ENCODE results near the gene INPP5A. TPM values are rescaled to one million over a fixed set of nuclear protein-coding genes. Genes with fewer than 3 reads are reported as not detected.

INPP5A gene
- total and polyA plus RNA-seq, 9 of the 15 experiments (the other 6 are each of a cell fraction or from before 2014, with no cell fraction given): 0.66 to 11.6 (median 7.7) TPM

DNA sequence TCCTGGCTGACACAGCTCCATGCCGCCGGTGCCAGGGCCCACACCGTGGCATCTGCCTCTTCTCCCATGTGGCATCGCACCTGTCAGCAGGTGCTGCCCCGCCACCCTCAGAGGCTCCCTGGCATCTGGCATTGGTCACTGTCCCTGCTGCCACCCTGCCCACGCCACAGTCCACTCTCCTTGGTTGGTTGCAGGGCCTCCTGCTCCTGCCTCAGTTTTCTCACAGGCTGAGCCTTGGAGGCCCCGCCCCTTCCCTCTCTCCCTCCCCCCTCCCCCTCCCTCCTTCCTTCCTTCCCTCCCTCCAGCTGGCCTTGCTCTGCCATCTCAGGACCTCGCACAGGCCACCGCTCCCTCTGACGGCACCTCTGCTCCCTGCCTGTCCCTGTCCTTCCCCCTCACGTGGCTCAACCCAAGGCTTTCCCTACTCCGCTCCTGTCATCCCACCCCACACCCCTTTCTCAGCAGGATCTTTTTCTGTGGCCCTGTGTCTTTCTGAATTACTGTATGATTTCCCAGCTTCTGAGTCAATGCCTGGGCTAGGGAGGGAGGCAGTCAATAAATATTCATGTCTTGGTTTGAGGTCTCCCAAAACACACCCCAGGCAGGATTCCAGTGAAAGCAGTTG is 87.4 kb downstream of the INPP5A start:
- Histone ChIP-seq H3K4me1 (replicated peaks in 1 of 2; ENCODE audit: control insufficient read depth in 2 of 2, insufficient read depth in 2 of 2, low read length in 2 of 2) (peaks cover 11 to 21% of the 10 kb centered on the region in 2 experiments; a peak in 4 of 5 replicates), H3K4me2 (ENCODE audit: insufficient read depth, low read length) (no peak overlapping the region), H3K27me3 (ENCODE audit: control insufficient read depth in 2 of 2, insufficient read depth in 2 of 2, low read length in 2 of 2) (peaks cover 0 to 21% of the 10 kb centered on the region in 2 experiments; a peak in 3 of 5 replicates), H4K20me1 (replicated peaks; ENCODE audit: control insufficient read depth, insufficient read depth, low read length) (peaks cover 36% of the 10 kb centered on the region), H2AFZ (ENCODE audit: low read depth, low read length) (no peak overlapping the region), H3K9me1 (ENCODE audit: control insufficient read depth, insufficient read depth, low read length) (peaks cover 3% of the 10 kb centered on the region), H3K9ac (ENCODE audit: insufficient read depth in 1 of 2, low read depth in 2 of 2, low read length in 2 of 2) (no peak overlapping the region), H3K9me3 (replicated peaks; ENCODE audit: control insufficient read depth, insufficient read depth, low read depth, low read length) (no peaks in the 10 kb centered on the region), H3K36me3 (ENCODE audit: control insufficient read depth, insufficient read depth, low read length) (no peaks in the 10 kb centered on the region), H3K79me2 (ENCODE audit: control insufficient read depth, insufficient read depth, low read length) (no peaks in the 10 kb centered on the region), H3K4me3 (no peak overlapping the region), H3K27ac (ENCODE audit: extremely low read depth, low read depth, low read length) (no peak overlapping the region)
- FAIRE-seq (no peak), DNase-seq (ENCODE audit: extremely low read depth in 1 of 4, low spot score in 3 of 4) (no peak), ATAC-seq (no peak)
- 17% methylated on average over 1 of the region's 12 CpGs for WGBS (ENCODE audit: insufficient coverage, low coverage, missing lambda C conversion rate)
- ChIA-PET CTCF (ENCODE audit: low intra/inter-chr PET ratio) (no interaction called here), POLR2A (interaction anchor here (0.9 kb wide), 1 partner anchor 175 kb away, joined by 3 read pairs; no protein-coding TSS in a partner anchor)
- TF ChIP-seq, protein P1, sequence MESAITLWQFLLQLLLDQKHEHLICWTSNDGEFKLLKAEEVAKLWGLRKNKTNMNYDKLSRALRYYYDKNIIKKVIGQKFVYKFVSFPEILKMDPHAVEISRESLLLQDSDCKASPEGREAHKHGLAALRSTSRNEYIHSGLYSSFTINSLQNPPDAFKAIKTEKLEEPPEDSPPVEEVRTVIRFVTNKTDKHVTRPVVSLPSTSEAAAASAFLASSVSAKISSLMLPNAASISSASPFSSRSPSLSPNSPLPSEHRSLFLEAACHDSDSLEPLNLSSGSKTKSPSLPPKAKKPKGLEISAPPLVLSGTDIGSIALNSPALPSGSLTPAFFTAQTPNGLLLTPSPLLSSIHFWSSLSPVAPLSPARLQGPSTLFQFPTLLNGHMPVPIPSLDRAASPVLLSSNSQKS (CRISPR knock-in tag; IDR thresholded peaks at IDR 0.05): no peak
- TF ChIP-seq, protein P2, sequence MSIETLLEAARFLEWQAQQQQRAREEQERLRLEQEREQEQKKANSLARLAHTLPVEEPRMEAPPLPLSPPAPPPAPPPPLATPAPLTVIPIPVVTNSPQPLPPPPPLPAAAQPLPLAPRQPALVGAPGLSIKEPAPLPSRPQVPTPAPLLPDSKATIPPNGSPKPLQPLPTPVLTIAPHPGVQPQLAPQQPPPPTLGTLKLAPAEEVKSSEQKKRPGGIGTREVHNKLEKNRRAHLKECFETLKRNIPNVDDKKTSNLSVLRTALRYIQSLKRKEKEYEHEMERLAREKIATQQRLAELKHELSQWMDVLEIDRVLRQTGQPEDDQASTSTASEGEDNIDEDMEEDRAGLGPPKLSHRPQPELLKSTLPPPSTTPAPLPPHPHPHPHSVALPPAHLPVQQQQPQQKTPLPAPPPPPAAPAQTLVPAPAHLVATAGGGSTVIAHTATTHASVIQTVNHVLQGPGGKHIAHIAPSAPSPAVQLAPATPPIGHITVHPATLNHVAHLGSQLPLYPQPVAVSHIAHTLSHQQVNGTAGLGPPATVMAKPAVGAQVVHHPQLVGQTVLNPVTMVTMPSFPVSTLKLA (conservative IDR thresholded peaks at IDR 0.05): no peak
- intact Hi-C loops (cut with micrococcal nuclease) (no loop called here), in situ Hi-C loops (cut with MboI) (no loop called here)
- BruUV-seq (replicated peaks): no TSS peak

All from K562 (cell line).